ENCODE measurements around the gene CTAGE15.
"Not testable (repeated sequence)": the region's sequence is repeated elsewhere in the genome, so short reads cannot be mapped to it uniquely, and the experiment has no call there.

- TF ChIP-seq CTCF, POLR2AphosphoS5 (IDR thresholded peaks at IDR 0.05): not testable (repeated sequence)
These were observed 28.1 kb upstream of the CTAGE15 start for GRCh38 chr7:143543288-143544038.
